Measurements from ENCODE around the gene CLTRN. TPM values are rescaled to one million over a fixed set of nuclear protein-coding genes. Genes with fewer than 3 reads are reported as not detected.

CLTRN gene
- total RNA-seq, 1 donor from 2014 or later = 3.3 TPM

- DNase-seq (ENCODE audit: low read depth) = no peak
- no peak overlapping the region for H3K4me3 ChIP-seq (ENCODE audit: low read depth, low read length)
- TF ChIP-seq CTCF (conservative IDR thresholded peaks at IDR 0.05; ENCODE audit: low read depth, low read length) = no peak
Measured at GRCh38 chrX:15646543-15646942, 18.1 kb downstream of the CLTRN start.

GRCh38 chrX:15646031-15646430 lies 18.6 kb downstream of the CLTRN start:
- no peak overlapping the region for H3K4me3 ChIP-seq (ENCODE audit: low read depth, low read length)
- DNase-seq (ENCODE audit: low read depth) = no peak
- no peak for TF ChIP-seq CTCF (conservative IDR thresholded peaks at IDR 0.05; ENCODE audit: low read depth, low read length)

GRCh38 chrX:15645266-15645665 lies 19.3 kb downstream of the CLTRN start:
- TF ChIP-seq CTCF (conservative IDR thresholded peaks at IDR 0.05; ENCODE audit: low read depth, low read length) = peak; percentile 25
- H3K4me3 ChIP-seq (ENCODE audit: low read depth, low read length) = no peak overlapping the region
- no peak for DNase-seq (ENCODE audit: low read depth)

GRCh38 chrX:15644560-15644872 lies 20.1 kb downstream of the CLTRN start:
- H3K4me3 ChIP-seq (ENCODE audit: low read depth, low read length) = no peak overlapping the region
- DNase-seq (ENCODE audit: low read depth) = no peak
- TF ChIP-seq CTCF (conservative IDR thresholded peaks at IDR 0.05; ENCODE audit: low read depth, low read length) = no peak

- DNase-seq (ENCODE audit: low read depth) = no peak
- H3K4me3 ChIP-seq (ENCODE audit: low read depth, low read length) = no peak overlapping the region
- no peak for TF ChIP-seq CTCF (conservative IDR thresholded peaks at IDR 0.05; ENCODE audit: low read depth, low read length)
Measured at GRCh38 chrX:15643786-15644559, 20.6 kb downstream of the CLTRN start.

GRCh38 chrX:15631637-15632036 lies 33.0 kb downstream of the CLTRN start:
- TF ChIP-seq CTCF (conservative IDR thresholded peaks at IDR 0.05; ENCODE audit: low read depth, low read length) = no peak
- DNase-seq (ENCODE audit: low read depth) = no peak
- no peak overlapping the region for H3K4me3 ChIP-seq (ENCODE audit: low read depth, low read length)

GRCh38 chrX:15623054-15623453 lies 41.6 kb downstream of the CLTRN start:
- TF ChIP-seq CTCF (conservative IDR thresholded peaks at IDR 0.05; ENCODE audit: low read depth, low read length) = no peak
- no peak overlapping the region for H3K4me3 ChIP-seq (ENCODE audit: low read depth, low read length)
- DNase-seq (ENCODE audit: low read depth) = no peak

Measured in epithelial cell of proximal tubule (primary cell).